Measurements from ENCODE around the gene PELI2. TPM values are rescaled to one million over a fixed set of nuclear protein-coding genes. Genes with fewer than 3 reads are reported as not detected.

The PELI2 gene
- total RNA-seq, 4 donors from 2014 or later, result 2.5 to 5.8 (median 4.2) TPM

GRCh38 chr14:56183631-56184157 is 65.5 kb downstream of the PELI2 start:
- in situ Hi-C loops (cut with MboI; ENCODE audit: low sequenced_read_pairs in 4 of 4) (no loop called here), intact Hi-C loops (cut with DNase I; ENCODE audit: low total_unique reads) (no loop called here)
- H3K9me3 ChIP-seq, result no peaks in the 10 kb centered on the region
- H3K4me3 ChIP-seq, result no peak overlapping the region
- no peaks in the 10 kb centered on the region for H3K27me3 ChIP-seq
- no peaks in the 10 kb centered on the region for H3K4me1 ChIP-seq
- ATAC-seq (no peak), DNase-seq (no peak)
- H3K36me3 ChIP-seq, result no peaks in the 10 kb centered on the region
- TF ChIP-seq POLR2A (IDR thresholded peaks at IDR 0.05), result no peak
- TF ChIP-seq, protein P1, sequence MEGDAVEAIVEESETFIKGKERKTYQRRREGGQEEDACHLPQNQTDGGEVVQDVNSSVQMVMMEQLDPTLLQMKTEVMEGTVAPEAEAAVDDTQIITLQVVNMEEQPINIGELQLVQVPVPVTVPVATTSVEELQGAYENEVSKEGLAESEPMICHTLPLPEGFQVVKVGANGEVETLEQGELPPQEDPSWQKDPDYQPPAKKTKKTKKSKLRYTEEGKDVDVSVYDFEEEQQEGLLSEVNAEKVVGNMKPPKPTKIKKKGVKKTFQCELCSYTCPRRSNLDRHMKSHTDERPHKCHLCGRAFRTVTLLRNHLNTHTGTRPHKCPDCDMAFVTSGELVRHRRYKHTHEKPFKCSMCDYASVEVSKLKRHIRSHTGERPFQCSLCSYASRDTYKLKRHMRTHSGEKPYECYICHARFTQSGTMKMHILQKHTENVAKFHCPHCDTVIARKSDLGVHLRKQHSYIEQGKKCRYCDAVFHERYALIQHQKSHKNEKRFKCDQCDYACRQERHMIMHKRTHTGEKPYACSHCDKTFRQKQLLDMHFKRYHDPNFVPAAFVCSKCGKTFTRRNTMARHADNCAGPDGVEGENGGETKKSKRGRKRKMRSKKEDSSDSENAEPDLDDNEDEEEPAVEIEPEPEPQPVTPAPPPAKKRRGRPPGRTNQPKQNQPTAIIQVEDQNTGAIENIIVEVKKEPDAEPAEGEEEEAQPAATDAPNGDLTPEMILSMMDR (IDR thresholded peaks at IDR 0.05 in 4 of 5, conservative IDR thresholded peaks at IDR 0.05 in 1 of 5), result no peak
- no peak overlapping the region for H3K27ac ChIP-seq

DNA sequence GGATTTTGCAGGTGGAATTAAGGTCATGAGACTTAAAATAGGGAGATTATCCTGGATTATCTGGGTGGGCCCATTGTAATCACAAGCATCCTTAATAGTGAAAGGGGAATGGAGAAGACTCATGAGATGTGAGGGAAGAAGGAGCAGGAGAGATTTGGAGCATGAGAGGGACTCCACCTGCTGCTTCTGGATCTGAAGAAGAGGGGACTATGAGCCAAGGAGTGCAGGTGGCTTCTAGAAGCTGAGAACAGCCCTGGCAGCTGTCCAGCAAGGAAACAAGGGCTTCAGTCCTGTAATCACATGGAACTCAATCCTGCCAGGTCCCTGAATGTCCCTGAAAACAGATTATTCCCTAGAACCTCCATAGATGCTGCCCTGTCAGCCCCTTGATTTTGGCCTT is 67.8 kb downstream of the PELI2 start:
- Histone ChIP-seq H3K36me3 (no peaks in the 10 kb centered on the region), H3K4me1 (no peaks in the 10 kb centered on the region), H3K27me3 (no peaks in the 10 kb centered on the region), H3K4me3 (no peak overlapping the region), H3K27ac (no peak overlapping the region), H3K9me3 (no peaks in the 10 kb centered on the region)
- in situ Hi-C loops (cut with MboI; ENCODE audit: low sequenced_read_pairs in 4 of 4) (no loop called here), intact Hi-C loops (cut with DNase I; ENCODE audit: low total_unique reads) (no loop called here)
- no peak for DNase-seq
- no peak for TF ChIP-seq POLR2A (IDR thresholded peaks at IDR 0.05)
- TF ChIP-seq, protein P1 (IDR thresholded peaks at IDR 0.05 in 4 of 5, conservative IDR thresholded peaks at IDR 0.05 in 1 of 5), result no peak
- no peak for ATAC-seq

DNA sequence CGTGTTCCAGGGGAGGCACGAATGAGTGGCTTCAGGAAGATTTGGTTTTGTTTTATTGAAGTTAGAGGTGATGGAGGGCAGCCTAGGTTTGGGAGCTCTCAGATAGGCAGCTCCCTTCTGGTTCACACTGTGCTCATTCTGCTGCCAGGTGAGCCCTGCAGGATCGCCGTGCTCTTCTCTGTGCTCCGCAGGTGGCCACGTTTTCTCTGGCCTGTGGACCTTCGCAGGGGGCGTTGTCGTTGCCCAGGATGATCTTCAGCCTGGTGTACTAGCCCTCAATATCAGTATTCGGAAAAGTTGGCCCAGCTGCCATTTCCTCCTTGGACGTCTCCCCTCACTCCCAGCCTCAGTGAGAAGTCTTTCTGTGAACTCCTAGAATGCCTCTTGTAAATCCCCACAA is 69.5 kb downstream of the PELI2 start:
- intact Hi-C loops (cut with DNase I; ENCODE audit: low total_unique reads) (no loop called here), in situ Hi-C loops (cut with MboI; ENCODE audit: low sequenced_read_pairs in 4 of 4) (no loop called here)
- TF ChIP-seq, protein P1 (IDR thresholded peaks at IDR 0.05 in 4 of 5, conservative IDR thresholded peaks at IDR 0.05 in 1 of 5), result no peak
- TF ChIP-seq POLR2A (IDR thresholded peaks at IDR 0.05), result no peak
- DNase-seq (no peak), ATAC-seq (no peak)
- no peaks in the 10 kb centered on the region for H3K4me1 ChIP-seq
- H3K9me3 ChIP-seq, result no peaks in the 10 kb centered on the region
- H3K27me3 ChIP-seq, result no peaks in the 10 kb centered on the region
- H3K4me3 ChIP-seq, result no peak overlapping the region
- H3K36me3 ChIP-seq, result no peaks in the 10 kb centered on the region
- H3K27ac ChIP-seq, result no peak overlapping the region

GRCh38 chr14:56189307-56189706 is 71.1 kb downstream of the PELI2 start:
- intact Hi-C loops (cut with DNase I; ENCODE audit: low total_unique reads), result no loop called here
- DNase-seq (no peak), ATAC-seq (no peak)
- H3K9me3 ChIP-seq, result no peaks in the 10 kb centered on the region
- no peaks in the 10 kb centered on the region for H3K36me3 ChIP-seq
- no peak overlapping the region for H3K4me3 ChIP-seq
- H3K27ac ChIP-seq, result no peak overlapping the region
- in situ Hi-C loops (cut with MboI; ENCODE audit: low sequenced_read_pairs in 4 of 4), result no loop called here
- TF ChIP-seq, protein P1 (IDR thresholded peaks at IDR 0.05 in 4 of 5, conservative IDR thresholded peaks at IDR 0.05 in 1 of 5), result no peak
- TF ChIP-seq POLR2A (IDR thresholded peaks at IDR 0.05), result no peak
- H3K27me3 ChIP-seq, result no peaks in the 10 kb centered on the region
- peaks cover 0 to 7% of the 10 kb centered on the region in 2 donors for H3K4me1 ChIP-seq

DNA sequence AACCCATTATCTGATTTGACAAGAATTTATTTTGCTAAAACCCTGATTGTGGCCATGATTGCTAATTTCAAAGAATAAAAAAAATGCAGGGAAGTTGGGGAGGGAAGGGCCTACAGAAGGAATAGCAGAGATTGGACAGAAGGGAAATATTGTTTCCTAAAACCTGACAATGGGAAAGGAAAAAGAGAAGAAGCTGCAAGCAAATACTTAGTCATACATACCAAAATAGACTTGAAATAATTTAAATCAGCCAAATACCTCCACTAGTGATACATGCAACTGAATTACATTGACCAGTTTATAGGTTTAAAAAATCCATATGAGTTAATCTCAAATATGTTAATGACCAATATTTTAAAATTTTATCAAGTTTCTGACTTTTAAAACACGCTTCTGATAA is 75.1 kb downstream of the PELI2 start:
- no peak for DNase-seq
- Histone ChIP-seq H3K4me1 (peaks cover 9 to 18% of the 10 kb centered on the region in 2 donors), H3K36me3 (no peaks in the 10 kb centered on the region), H3K27ac (no peak overlapping the region), H3K4me3 (no peak overlapping the region), H3K9me3 (no peaks in the 10 kb centered on the region), H3K27me3 (no peaks in the 10 kb centered on the region)
- ATAC-seq, result no peak
- in situ Hi-C loops (cut with MboI; ENCODE audit: low sequenced_read_pairs in 4 of 4) (no loop called here), intact Hi-C loops (cut with DNase I; ENCODE audit: low total_unique reads) (no loop called here)
- TF ChIP-seq, protein P1 (IDR thresholded peaks at IDR 0.05 in 4 of 5, conservative IDR thresholded peaks at IDR 0.05 in 1 of 5), result no peak
- no peak for TF ChIP-seq POLR2A (IDR thresholded peaks at IDR 0.05)
